OCI-LY7 (cell line): Measurements from ENCODE around the gene ERFE. TPM values are rescaled to one million over a fixed set of nuclear protein-coding genes. Genes with fewer than 3 reads are reported as not detected.
A peak's percentile ranks its signal among the peaks of the same experiment; 100 is the strongest.

ENCODE experiments used
- BruUV-seq: library from RNA; stranded (reverse); fragments of 400-500 nt; replicated peaks from 2 replicates; lab custom pipeline; 2021; lab: Mats Ljungman, UMichigan
- CTCF ChIA-PET: fragments of 300-600 bp; sonication (Branson Sonifier 250); formaldehyde crosslinking; loops from one replicate; lab custom pipeline; 2022; ENCODE audit warnings: antibody characterized with exemption; ENCODE audit not compliant: unreplicated experiment; lab: Charles Lee
- POLR2A ChIA-PET: fragments of 300-600 bp; sonication (Branson Sonifier 250); formaldehyde crosslinking; loops from one replicate; lab custom pipeline; 2022; ENCODE audit warnings: antibody characterized with exemption; lab: Charles Lee
- DNase-seq: peaks from one replicate; pipeline ENCODE4 v3.0.0-alpha.2; 2015; ENCODE audit warnings: low spot score
- H2AFZ ChIP-seq: fragments of 200-600 bp; sonication (generic), shearing (Covaris generic); 2 replicates; pipeline ENCODE4 v1.6.1; 2014; ENCODE audit warnings: mild to moderate bottlenecking, antibody characterized with exemption, low read length, moderate library complexity
- H3K27ac ChIP-seq: fragments of 200-600 bp; sonication (generic); 2 replicates; pipeline ENCODE4 v1.5.1; 2014; ENCODE audit warnings: mixed run types, low read depth, mild to moderate bottlenecking, moderate library complexity, low read length, inconsistent platforms; ENCODE audit not compliant: poor library complexity, severe bottlenecking
- H3K36me3 ChIP-seq: fragments of 200-600 bp; sonication (generic); 2 replicates; pipeline ENCODE4 v1.6.1; 2014; ENCODE audit warnings: mild to moderate bottlenecking, antibody characterized with exemption, low read length, moderate library complexity, mixed read lengths; ENCODE audit not compliant: insufficient read depth
- H3K4me1 ChIP-seq: fragments of 200-600 bp; sonication (generic); 2 replicates; pipeline ENCODE4 v1.5.1; 2014; ENCODE audit warnings: mild to moderate bottlenecking, low read length; ENCODE audit not compliant: insufficient read depth, poor library complexity, severe bottlenecking
- H3K4me2 ChIP-seq: fragments of 200-600 bp; sonication (generic); 2 replicates; pipeline ENCODE4 v1.6.1; 2014; ENCODE audit warnings: mild to moderate bottlenecking, low read length
- H3K4me3 ChIP-seq: fragments of 200-600 bp; sonication (generic); 2 replicates; pipeline ENCODE4 v1.5.1; 2014; ENCODE audit warnings: mild to moderate bottlenecking, low read depth, low read length; ENCODE audit not compliant: poor library complexity, severe bottlenecking
- H3K79me2 ChIP-seq: fragments of 200-600 bp; sonication (generic); 2 replicates; pipeline ENCODE4 v1.6.1; 2016; ENCODE audit warnings: low read depth, mild to moderate bottlenecking, low read length, moderate library complexity, mixed read lengths; ENCODE audit not compliant: insufficient read depth
- H3K9me2 ChIP-seq: fragments of 200-600 bp; sonication (generic); 2 replicates; pipeline ENCODE4 v1.6.1; 2016; ENCODE audit warnings: mild to moderate bottlenecking, low read length, mixed read lengths; ENCODE audit not compliant: insufficient read depth
- H3K9me3 ChIP-seq: fragments of 200-600 bp; sonication (generic); 2 replicates; pipeline ENCODE4 v1.6.1; 2014; ENCODE audit warnings: mild to moderate bottlenecking, mixed run types, low read length, mixed read lengths
- H4K20me1 ChIP-seq: fragments of 200-600 bp; sonication (generic); 2 replicates; pipeline ENCODE4 v1.6.1; 2014; ENCODE audit warnings: mild to moderate bottlenecking, antibody characterized with exemption, low read length, moderate library complexity, mixed read lengths; ENCODE audit not compliant: insufficient read depth
- CTCF ChIP-seq: fragments of 200-600 bp; sonication (generic); conservative IDR thresholded peaks from 2 replicates; pipeline ENCODE4 v1.5.1; 2014; ENCODE audit warnings: mild to moderate bottlenecking, antibody characterized with exemption, low read length, moderate library complexity, mixed read lengths
- EZH2phosphoT487 ChIP-seq: fragments of 200-600 bp; sonication (generic); IDR thresholded peaks from 2 replicates; pipeline ENCODE4 v1.6.1; 2018; ENCODE audit warnings: low read depth, borderline replicate concordance, mild to moderate bottlenecking, mixed run types, antibody characterized with exemption, low read length, moderate library complexity, mixed read lengths
- intact Hi-C: fragments of 100-400 bp; cut with micrococcal nuclease; formaldehyde crosslinking; loops from one replicate; pipeline ENCODE4 v1.10.0; 2022; ENCODE audit not compliant: unreplicated experiment
- total RNA-seq, 2 experiments: library from RNA; depleted of rRNA in 1 of 2; stranded (reverse); fragments of >200 nt in 1 of 2; shearing (Covaris generic) in 1 of 2; gene quantifications; 2 replicates each; pipeline ENCODE4 v1.2.3, GENCODE V29; 2014 to 2022

The ERFE gene
- total RNA-seq, 2 experiments from 2014 or later: 8.2 to 10.2 TPM

GRCh38 chr2:238146884-238147544, 11.8 kb upstream of the ERFE start:
- H3K36me3 ChIP-seq: no peaks in the 10 kb centered on the region
- no TSS peak for BruUV-seq
- H3K9me3 ChIP-seq: no peaks in the 10 kb centered on the region
- H3K4me3 ChIP-seq: no peak overlapping the region
- intact Hi-C loops: no loop called here
- H3K79me2 ChIP-seq: no peaks in the 10 kb centered on the region
- H4K20me1 ChIP-seq: no peaks in the 10 kb centered on the region
- DNase-seq: peak; percentile 34
- H3K9me2 ChIP-seq: no peaks in the 10 kb centered on the region
- H3K4me1 ChIP-seq: peaks cover 7% of the 10 kb centered on the region
- H3K4me2 ChIP-seq: no peak overlapping the region
- no peak overlapping the region for H3K27ac ChIP-seq
- CTCF ChIA-PET: interaction anchor here (0.9 to 1.2 kb wide), 2 partner anchors 8 to 54 kb away, joined by 3 read pairs; no protein-coding TSS in a partner anchor
- H2AFZ ChIP-seq: no peak overlapping the region
- no peak for TF ChIP-seq CTCF
- TF ChIP-seq EZH2phosphoT487: no peak
- POLR2A ChIA-PET: interaction anchor here (0.6 kb wide), 1 partner anchor 46 kb away, joined by 4 read pairs; no protein-coding TSS in a partner anchor

- ChIA-PET POLR2A (no interaction called here), CTCF (no interaction called here)
- H4K20me1 ChIP-seq: no peaks in the 10 kb centered on the region
- intact Hi-C loops: no loop called here
- TF ChIP-seq CTCF (no peak), EZH2phosphoT487 (no peak)
- H2AFZ ChIP-seq: no peak overlapping the region
- H3K4me1 ChIP-seq: peaks cover 7% of the 10 kb centered on the region
- H3K9me2 ChIP-seq: no peaks in the 10 kb centered on the region
- H3K4me2 ChIP-seq: no peak overlapping the region
- no peak for DNase-seq
- H3K79me2 ChIP-seq: no peaks in the 10 kb centered on the region
- no TSS peak for BruUV-seq
- H3K27ac ChIP-seq: no peak overlapping the region
- no peaks in the 10 kb centered on the region for H3K36me3 ChIP-seq
- H3K9me3 ChIP-seq: no peaks in the 10 kb centered on the region
- H3K4me3 ChIP-seq: no peak overlapping the region
These were observed 9.8 kb upstream of the ERFE start for GRCh38 chr2:238148981-238149380.
